HepG2 (cell line): ENCODE measurements around the gene ANO9. TPM values are rescaled to one million over a fixed set of nuclear protein-coding genes. Genes with fewer than 3 reads are reported as not detected.
A peak's percentile ranks its signal among the peaks of the same experiment; 100 is the strongest.

Experiments
- HMGA1 ChIP-seq: sonication (generic); formaldehyde crosslinking; conservative IDR thresholded peaks from 2 replicates; pipeline ENCODE4 v1.4.0; 2020; ENCODE audit warnings: missing genetic modification reagents
- RFX5 ChIP-seq: IDR thresholded peaks from 2 replicates; pipeline ENCODE4 v1.6.1; 2011; ENCODE audit warnings: low read depth, low read length, improper control_type of control experiment
- SALL2 ChIP-seq: sonication (generic); formaldehyde crosslinking; IDR thresholded peaks from 2 replicates; pipeline ENCODE4 v1.8.1; 2023; ENCODE audit warnings: mild to moderate bottlenecking, missing genetic modification reagents, inconsistent platforms
- TGIF2 ChIP-seq: IDR thresholded peaks from 2 replicates; pipeline ENCODE4 v1.6.1; 2016; ENCODE audit warnings: control low read depth, missing compliant biosample characterization
- TOPORS ChIP-seq: sonication (generic); formaldehyde crosslinking; IDR thresholded peaks from 2 replicates; pipeline ENCODE4 v1.8.0; 2023; ENCODE audit warnings: mild to moderate bottlenecking, missing genetic modification reagents
- ZMYM4 ChIP-seq: sonication (generic); formaldehyde crosslinking; IDR thresholded peaks from 2 replicates; pipeline ENCODE4 v1.8.1; 2023; ENCODE audit warnings: mild to moderate bottlenecking, missing genetic modification reagents
- ZNF317 ChIP-seq: sonication (generic); formaldehyde crosslinking; IDR thresholded peaks from 2 replicates; pipeline ENCODE4 v1.5.0; 2020; ENCODE audit warnings: mild to moderate bottlenecking, missing genetic modification reagents
- ZNF614 ChIP-seq: IDR thresholded peaks from 2 replicates; pipeline ENCODE4 v1.6.1; 2018; ENCODE audit warnings: missing biosample characterization, missing genetic modification reagents, inconsistent platforms, borderline replicate concordance
- ZNF878 ChIP-seq: sonication (generic); formaldehyde crosslinking; IDR thresholded peaks from 2 replicates; pipeline ENCODE4 v1.8.1; 2023; ENCODE audit warnings: mild to moderate bottlenecking, missing genetic modification reagents, moderate library complexity
- polyA plus RNA-seq, 8 experiments: library from polyadenylated mRNA; depleted of rRNA in 3 of 8; stranded (reverse) in 7 of 8; unstranded in 1 of 8; fragments of >200 nt; fragmentation: Illumina TruSeq in 4 of 8; extraction: Trizol in 4 of 8; gene quantifications; 2 replicates each; pipeline versions ENCODE4 v1.2.1 to v1.2.3, GENCODE V29; 2011 to 2016; ENCODE audit warnings: low read depth in 4 of 8, missing spikeins in 1 of 8, mixed read lengths in 1 of 8; ENCODE audit not compliant: insufficient read depth in 1 of 8
- total RNA-seq, 5 experiments: library from RNA; depleted of rRNA; stranded (reverse); fragments of >200 nt; fragmentation: Illumina TruSeq; extraction: Trizol; gene quantifications; 2 replicates each; pipeline ENCODE4 v1.2.3, GENCODE V29; 2016; ENCODE audit warnings: low read depth in 1 of 5
- TF ChIP-seq, protein P1 (sequence below): sonication (generic); formaldehyde crosslinking; IDR thresholded peaks from 2 replicates; pipeline ENCODE4 v1.5.0; 2020; ENCODE audit warnings: mild to moderate bottlenecking, missing genetic modification reagents, moderate library complexity

ANO9 gene
- total and polyA plus RNA-seq, 2 of the 13 experiments (the other 11 are each of a cell fraction or from before 2014, with no cell fraction given), result 8.9 to 14.3 TPM

DNA sequence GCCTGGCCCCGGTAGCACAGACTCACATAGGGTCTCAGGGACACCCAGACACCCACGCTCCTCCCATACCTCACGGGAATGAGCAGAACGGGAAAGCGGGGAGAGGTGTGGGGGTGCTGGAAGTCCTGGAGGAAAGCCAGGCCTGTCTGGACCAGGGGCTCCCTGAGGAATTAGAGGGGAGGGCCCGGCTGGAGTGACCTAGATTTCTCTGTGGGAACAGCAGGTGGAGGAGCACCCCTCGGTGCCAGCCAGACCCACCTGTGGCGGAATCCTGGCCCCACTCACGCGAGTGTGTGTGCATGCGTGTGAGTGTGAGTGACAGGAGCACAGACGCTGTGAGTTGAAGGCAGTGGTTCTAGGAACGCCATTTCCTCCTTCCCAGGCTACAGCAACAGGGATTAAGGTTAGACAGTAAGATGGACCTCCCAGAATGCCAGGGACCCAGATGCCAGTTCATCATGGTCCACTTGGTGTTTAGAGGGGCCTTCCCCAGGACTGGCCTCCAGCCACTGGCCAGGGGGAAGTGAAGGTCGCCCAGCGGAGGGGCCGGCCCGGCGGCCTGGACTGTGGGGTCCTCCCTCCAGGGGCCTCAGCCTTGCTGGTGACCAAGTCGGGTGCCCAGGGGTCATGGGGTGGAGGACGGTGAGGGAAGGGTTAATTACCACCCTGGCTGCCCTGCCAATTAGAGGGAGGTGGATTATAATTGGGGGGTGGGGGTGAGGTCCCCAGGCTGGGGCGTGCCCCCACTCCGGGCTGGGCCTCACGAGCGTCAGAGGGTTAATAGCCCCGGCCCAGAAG lies 46.8 kb downstream of the ANO9 start (continued):
- TF ChIP-seq TOPORS (CRISPR knock-in tag) (no peak), ZNF317 (CRISPR knock-in tag) (no peak), HMGA1 (CRISPR knock-in tag) (no peak), SALL2 (CRISPR knock-in tag) (no peak), TGIF2 (CRISPR knock-in tag) (0 out of 2 replicates have a peak, but pooled peaks have one; percentile 20), ZNF878 (CRISPR knock-in tag) (no peak), ZNF614 (CRISPR knock-in tag) (no peak), RFX5 (no peak), ZMYM4 (CRISPR knock-in tag) (no peak)
- TF ChIP-seq, protein P1, sequence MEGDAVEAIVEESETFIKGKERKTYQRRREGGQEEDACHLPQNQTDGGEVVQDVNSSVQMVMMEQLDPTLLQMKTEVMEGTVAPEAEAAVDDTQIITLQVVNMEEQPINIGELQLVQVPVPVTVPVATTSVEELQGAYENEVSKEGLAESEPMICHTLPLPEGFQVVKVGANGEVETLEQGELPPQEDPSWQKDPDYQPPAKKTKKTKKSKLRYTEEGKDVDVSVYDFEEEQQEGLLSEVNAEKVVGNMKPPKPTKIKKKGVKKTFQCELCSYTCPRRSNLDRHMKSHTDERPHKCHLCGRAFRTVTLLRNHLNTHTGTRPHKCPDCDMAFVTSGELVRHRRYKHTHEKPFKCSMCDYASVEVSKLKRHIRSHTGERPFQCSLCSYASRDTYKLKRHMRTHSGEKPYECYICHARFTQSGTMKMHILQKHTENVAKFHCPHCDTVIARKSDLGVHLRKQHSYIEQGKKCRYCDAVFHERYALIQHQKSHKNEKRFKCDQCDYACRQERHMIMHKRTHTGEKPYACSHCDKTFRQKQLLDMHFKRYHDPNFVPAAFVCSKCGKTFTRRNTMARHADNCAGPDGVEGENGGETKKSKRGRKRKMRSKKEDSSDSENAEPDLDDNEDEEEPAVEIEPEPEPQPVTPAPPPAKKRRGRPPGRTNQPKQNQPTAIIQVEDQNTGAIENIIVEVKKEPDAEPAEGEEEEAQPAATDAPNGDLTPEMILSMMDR, result no peak
